ENCODE data around the gene CEND1.

CEND1 gene

GRCh38 chr11:792873-793272 is 3.0 kb upstream of the CEND1 start:
- H2AFZ ChIP-seq (ENCODE audit: low read depth, low read length) = no peak overlapping the region
- H3K9me3 ChIP-seq (ENCODE audit: low read length) = no peaks in the 10 kb centered on the region
- no peaks in the 10 kb centered on the region for H3K27me3 ChIP-seq (ENCODE audit: insufficient read depth, low read length)
- H3K4me3 ChIP-seq (ENCODE audit: low read length) = no peak overlapping the region
- peaks cover 28% of the 10 kb centered on the region for H3K4me1 ChIP-seq (ENCODE audit: insufficient read depth, low read length)
- peaks cover 29% of the 10 kb centered on the region for H3K36me3 ChIP-seq (ENCODE audit: insufficient read depth, low read length)

- Histone ChIP-seq H3K4me3 (ENCODE audit: low read length) (no peak overlapping the region), H3K4me1 (ENCODE audit: insufficient read depth, low read length) (peaks cover 28% of the 10 kb centered on the region), H3K36me3 (ENCODE audit: insufficient read depth, low read length) (peaks cover 29% of the 10 kb centered on the region), H3K9me3 (ENCODE audit: low read length) (no peaks in the 10 kb centered on the region), H3K27me3 (ENCODE audit: insufficient read depth, low read length) (no peaks in the 10 kb centered on the region), H2AFZ (ENCODE audit: low read depth, low read length) (no peak overlapping the region)
Observed at GRCh38 chr11:792535-792821, 2.6 kb upstream of the CEND1 start.

GRCh38 chr11:791658-792534 is 2.0 kb upstream of the CEND1 start:
- Histone ChIP-seq H2AFZ (ENCODE audit: low read depth, low read length) (no peak overlapping the region), H3K36me3 (ENCODE audit: insufficient read depth, low read length) (peaks cover 29% of the 10 kb centered on the region), H3K9me3 (ENCODE audit: low read length) (no peaks in the 10 kb centered on the region), H3K4me1 (ENCODE audit: insufficient read depth, low read length) (peaks cover 26% of the 10 kb centered on the region), H3K27me3 (ENCODE audit: insufficient read depth, low read length) (no peaks in the 10 kb centered on the region), H3K4me3 (ENCODE audit: low read length) (no peak overlapping the region)

GRCh38 chr11:790721-791564 is 1.1 kb upstream of the CEND1 start:
- Histone ChIP-seq H3K4me1 (ENCODE audit: insufficient read depth, low read length) (peaks cover 17% of the 10 kb centered on the region), H3K4me3 (ENCODE audit: low read length) (no peak overlapping the region), H3K36me3 (ENCODE audit: insufficient read depth, low read length) (peaks cover 29% of the 10 kb centered on the region), H2AFZ (ENCODE audit: low read depth, low read length) (no peak overlapping the region), H3K9me3 (ENCODE audit: low read length) (no peaks in the 10 kb centered on the region), H3K27me3 (ENCODE audit: insufficient read depth, low read length) (no peaks in the 10 kb centered on the region)

- Histone ChIP-seq H3K9me3 (ENCODE audit: low read length) (no peaks in the 10 kb centered on the region), H3K4me3 (ENCODE audit: low read length) (no peak overlapping the region), H3K36me3 (ENCODE audit: insufficient read depth, low read length) (peaks cover 24% of the 10 kb centered on the region), H2AFZ (ENCODE audit: low read depth, low read length) (no peak overlapping the region), H3K27me3 (ENCODE audit: insufficient read depth, low read length) (no peaks in the 10 kb centered on the region), H3K4me1 (ENCODE audit: insufficient read depth, low read length) (peaks cover 8% of the 10 kb centered on the region)
Observed at GRCh38 chr11:788953-789940, 643 bp downstream of the CEND1 start.

GRCh38 chr11:788009-788640 is 1.8 kb downstream of the CEND1 start:
- H3K9me3 ChIP-seq (ENCODE audit: low read length) = no peaks in the 10 kb centered on the region
- H3K36me3 ChIP-seq (ENCODE audit: insufficient read depth, low read length) = peaks cover 14% of the 10 kb centered on the region
- no peak overlapping the region for H2AFZ ChIP-seq (ENCODE audit: low read depth, low read length)
- H3K27me3 ChIP-seq (ENCODE audit: insufficient read depth, low read length) = no peaks in the 10 kb centered on the region
- no peak overlapping the region for H3K4me3 ChIP-seq (ENCODE audit: low read length)
- H3K4me1 ChIP-seq (ENCODE audit: insufficient read depth, low read length) = peaks cover 8% of the 10 kb centered on the region

GRCh38 chr11:787084-787675 is 2.7 kb downstream of the CEND1 start:
- peaks cover 8% of the 10 kb centered on the region for H3K4me1 ChIP-seq (ENCODE audit: insufficient read depth, low read length)
- no peak overlapping the region for H2AFZ ChIP-seq (ENCODE audit: low read depth, low read length)
- no peaks in the 10 kb centered on the region for H3K27me3 ChIP-seq (ENCODE audit: insufficient read depth, low read length)
- peaks cover 7% of the 10 kb centered on the region for H3K36me3 ChIP-seq (ENCODE audit: insufficient read depth, low read length)
- no peaks in the 10 kb centered on the region for H3K9me3 ChIP-seq (ENCODE audit: low read length)
- H3K4me3 ChIP-seq (ENCODE audit: low read length) = no peak overlapping the region

GRCh38 chr11:786235-787083 is 3.4 kb downstream of the CEND1 start:
- no peaks in the 10 kb centered on the region for H3K27me3 ChIP-seq (ENCODE audit: insufficient read depth, low read length)
- H3K36me3 ChIP-seq (ENCODE audit: insufficient read depth, low read length) = no peaks in the 10 kb centered on the region
- peaks cover 8% of the 10 kb centered on the region for H3K4me1 ChIP-seq (ENCODE audit: insufficient read depth, low read length)
- H3K4me3 ChIP-seq (ENCODE audit: low read length) = no peak overlapping the region
- H2AFZ ChIP-seq (ENCODE audit: low read depth, low read length) = no peak overlapping the region
- H3K9me3 ChIP-seq (ENCODE audit: low read length) = no peaks in the 10 kb centered on the region

- Histone ChIP-seq H3K36me3 (ENCODE audit: insufficient read depth, low read length) (peaks cover 2% of the 10 kb centered on the region), H3K27me3 (ENCODE audit: insufficient read depth, low read length) (no peaks in the 10 kb centered on the region), H2AFZ (ENCODE audit: low read depth, low read length) (no peak overlapping the region), H3K4me1 (ENCODE audit: insufficient read depth, low read length) (peaks cover 14% of the 10 kb centered on the region), H3K9me3 (ENCODE audit: low read length) (no peaks in the 10 kb centered on the region), H3K4me3 (ENCODE audit: low read length) (no peak overlapping the region)
Observed at GRCh38 chr11:783581-784015, 6.3 kb downstream of the CEND1 start.

- H3K9me3 ChIP-seq (ENCODE audit: low read length) = no peaks in the 10 kb centered on the region
- no peak overlapping the region for H2AFZ ChIP-seq (ENCODE audit: low read depth, low read length)
- H3K27me3 ChIP-seq (ENCODE audit: insufficient read depth, low read length) = no peaks in the 10 kb centered on the region
- peaks cover 22% of the 10 kb centered on the region for H3K4me1 ChIP-seq (ENCODE audit: insufficient read depth, low read length)
- peaks cover 2% of the 10 kb centered on the region for H3K36me3 ChIP-seq (ENCODE audit: insufficient read depth, low read length)
- no peak overlapping the region for H3K4me3 ChIP-seq (ENCODE audit: low read length)
Observed at GRCh38 chr11:782264-783174, 7.4 kb downstream of the CEND1 start.

All from neuron (in vitro differentiated cells).